Measurements from ENCODE around the gene GNGT2. TPM values are rescaled to one million over a fixed set of nuclear protein-coding genes. Genes with fewer than 3 reads are reported as not detected.

Gene GNGT2
- total RNA-seq (1 to 10 TPM; 1.6 to 1.8 TPM), polyA plus RNA-seq (1 to 10 TPM in 1 of 2 donors, under 1 TPM in 1; 1.00 to 4.0 TPM)
- long read RNA-seq, donor 1 = 0 reads
- long read RNA-seq, donor 2 = 0 reads

DNA sequence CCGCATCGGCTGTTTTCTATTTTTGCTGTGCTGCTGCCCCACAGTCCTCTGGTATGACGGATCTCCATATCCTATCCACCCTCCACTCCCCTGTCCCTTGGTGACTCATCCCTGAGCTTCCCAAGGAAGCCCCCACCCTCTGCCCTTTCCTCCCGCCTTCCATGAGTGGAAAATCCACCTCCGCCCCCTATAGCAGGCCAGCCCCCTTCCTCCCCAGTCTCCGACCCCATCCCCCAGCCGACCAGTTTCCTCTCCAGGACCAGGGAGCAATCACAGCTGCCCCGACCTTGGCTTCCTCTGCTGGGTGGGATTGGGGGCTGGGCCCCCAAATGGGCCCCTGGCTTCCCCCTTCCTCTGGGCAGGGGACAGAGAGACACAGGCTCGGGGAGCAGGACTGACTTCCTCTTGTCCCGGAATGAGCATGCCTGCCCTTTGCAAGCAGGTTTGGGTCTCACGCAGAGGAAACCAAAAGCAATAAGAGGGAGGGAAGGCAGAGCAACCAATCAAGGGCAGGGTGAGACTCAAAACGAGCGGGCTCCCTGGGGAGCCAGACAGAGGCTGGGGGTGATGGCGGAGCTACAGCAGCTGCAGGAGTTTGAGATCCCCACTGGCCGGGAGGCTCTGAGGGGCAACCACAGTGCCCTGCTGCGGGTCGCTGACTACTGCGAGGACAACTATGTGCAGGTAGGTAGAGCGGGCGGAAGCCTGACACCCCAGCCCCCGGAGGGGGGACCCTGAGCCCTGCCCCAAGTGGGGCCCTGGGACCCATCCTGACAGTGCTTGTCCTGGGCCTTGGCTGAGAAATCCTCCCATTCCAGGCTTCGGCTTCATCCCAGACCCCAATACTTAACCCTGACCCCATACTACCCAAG, at the start of gene GNGT2, which contains the start of gene ABI3:
TSS of gene GNGT2 (minus strand) at position 417 of the 872 bp plus-strand sequence. CDS start 3,152 bp downstream, outside the sequence.
TSS of gene ABI3 (plus strand) at position 550 of the 872 bp plus-strand sequence. CDS start at position 568, 18 bp downstream.
- Histone ChIP-seq H3K27ac (ENCODE audit: low read depth in 1 of 2, low read length in 2 of 2) (no peak within 1 kb of the TSS), H3K36me3 (ENCODE audit: control insufficient read depth in 1 of 2, insufficient read depth in 2 of 2, low read length in 1 of 2) (no peaks in the 10 kb centered on the region), H3K9me3 (ENCODE audit: control insufficient read depth, low read length) (no peaks in the 10 kb centered on the region), H3K27me3 (ENCODE audit: control insufficient read depth in 1 of 2, insufficient read depth in 2 of 2, low read length in 1 of 2) (no peaks in the 10 kb centered on the region), H3K4me1 (ENCODE audit: control insufficient read depth in 1 of 2, insufficient read depth in 2 of 2, low read length in 2 of 2) (no peaks in the 10 kb centered on the region), H3K4me3 (ENCODE audit: low read length in 2 of 2) (no peak within 1 kb of the TSS)
- intact Hi-C loops (cut with DNase I) = no loop called here
- WGBS, 2 donors = 23 to 31% methylated on average over 18 to 22 of the region's 22 CpGs
- ATAC-seq (ENCODE audit: low FRiP score) = peak; percentile 52
- DNase-seq = peak in 1 of 2 donors; percentile 61

DNA sequence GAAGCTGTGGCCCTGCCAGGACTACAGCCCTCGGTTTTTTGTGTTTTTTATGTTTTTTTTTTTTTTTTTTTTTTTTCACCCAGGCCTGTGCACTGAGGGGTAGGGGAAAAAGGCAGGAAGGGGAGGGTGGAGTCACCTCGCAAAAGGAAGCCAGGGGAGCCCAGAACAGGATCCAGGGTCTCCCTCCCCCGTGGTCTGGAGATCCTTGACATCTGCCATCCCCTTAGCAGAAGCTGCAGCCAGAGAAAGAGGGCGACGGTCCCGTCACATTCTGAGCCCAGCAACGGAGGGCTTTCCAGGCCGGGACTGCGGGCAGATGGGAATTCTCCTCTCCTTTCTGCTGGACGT, 49.3 kb upstream of the GNGT2 start:
- ATAC-seq (ENCODE audit: low FRiP score) = peak; percentile 19
- Histone ChIP-seq H3K27me3 (ENCODE audit: control insufficient read depth in 1 of 2, insufficient read depth in 2 of 2, low read length in 1 of 2) (no peaks in the 10 kb centered on the region), H3K27ac (ENCODE audit: low read depth in 1 of 2, low read length in 2 of 2) (peak overlapping the region in 1 of 2 donors; percentile 59), H3K9me3 (ENCODE audit: control insufficient read depth, low read length) (no peaks in the 10 kb centered on the region), H3K36me3 (ENCODE audit: control insufficient read depth in 1 of 2, insufficient read depth in 2 of 2, low read length in 1 of 2) (no peaks in the 10 kb centered on the region), H3K4me1 (ENCODE audit: control insufficient read depth in 1 of 2, insufficient read depth in 2 of 2, low read length in 2 of 2) (no peaks in the 10 kb centered on the region), H3K4me3 (ENCODE audit: low read length in 2 of 2) (peak overlapping the region; percentile 60 to 75)
- 7 to 8% methylated on average over 10 of the region's 10 CpGs for WGBS, 2 donors
- intact Hi-C loops (cut with DNase I) = no loop called here
- no peak for DNase-seq

GRCh38 chr17:49258394-49258793, 48.0 kb upstream of the GNGT2 start:
- ATAC-seq (ENCODE audit: low FRiP score) = no peak
- Histone ChIP-seq H3K36me3 (ENCODE audit: control insufficient read depth in 1 of 2, insufficient read depth in 2 of 2, low read length in 1 of 2) (no peaks in the 10 kb centered on the region), H3K9me3 (ENCODE audit: control insufficient read depth, low read length) (no peaks in the 10 kb centered on the region), H3K27ac (ENCODE audit: low read depth in 1 of 2, low read length in 2 of 2) (no peak overlapping the region), H3K4me1 (ENCODE audit: control insufficient read depth in 1 of 2, insufficient read depth in 2 of 2, low read length in 2 of 2) (no peaks in the 10 kb centered on the region), H3K27me3 (ENCODE audit: control insufficient read depth in 1 of 2, insufficient read depth in 2 of 2, low read length in 1 of 2) (no peaks in the 10 kb centered on the region), H3K4me3 (ENCODE audit: low read length in 2 of 2) (no peak overlapping the region)
- intact Hi-C loops (cut with DNase I) = no loop called here
- 86 to 95% methylated on average over 3 of the region's 3 CpGs for WGBS, 2 donors
- no peak for DNase-seq

- Histone ChIP-seq H3K4me1 (ENCODE audit: control insufficient read depth in 1 of 2, insufficient read depth in 2 of 2, low read length in 2 of 2) (no peaks in the 10 kb centered on the region), H3K36me3 (ENCODE audit: control insufficient read depth in 1 of 2, insufficient read depth in 2 of 2, low read length in 1 of 2) (no peaks in the 10 kb centered on the region), H3K27ac (ENCODE audit: low read depth in 1 of 2, low read length in 2 of 2) (no peak overlapping the region), H3K27me3 (ENCODE audit: control insufficient read depth in 1 of 2, insufficient read depth in 2 of 2, low read length in 1 of 2) (no peaks in the 10 kb centered on the region), H3K9me3 (ENCODE audit: control insufficient read depth, low read length) (no peaks in the 10 kb centered on the region), H3K4me3 (ENCODE audit: low read length in 2 of 2) (no peak overlapping the region)
- DNase-seq (no peak), ATAC-seq (ENCODE audit: low FRiP score) (no peak)
- 53 to 77% methylated on average over 5 of the region's 5 CpGs for WGBS, 2 donors
- intact Hi-C loops (cut with DNase I) = no loop called here
These were observed 44.8 kb upstream of the GNGT2 start for GRCh38 chr17:49255125-49255524.

DNA sequence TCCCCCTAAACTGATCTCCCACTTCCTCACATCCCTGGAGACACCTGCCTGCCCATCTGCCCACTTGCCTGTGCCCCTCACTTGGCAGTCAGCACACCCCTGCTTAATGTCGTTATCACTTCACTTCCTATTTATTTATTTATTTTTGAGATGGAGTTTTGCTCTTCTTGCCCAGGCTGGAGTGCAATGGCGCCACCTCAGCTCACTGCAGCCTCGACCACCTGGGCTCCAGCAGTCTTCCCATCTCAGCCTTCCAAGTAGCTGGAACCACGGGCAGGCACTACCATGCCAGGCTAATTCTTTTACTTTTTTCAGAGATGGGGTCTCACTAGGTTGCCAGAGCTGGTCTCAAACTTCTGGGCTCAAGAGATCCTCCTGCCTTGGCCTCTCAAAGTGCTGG, 43.7 kb upstream of the GNGT2 start:
- 52 to 53% methylated on average over 4 of the region's 4 CpGs for WGBS, 2 donors
- no peak for DNase-seq
- H3K4me1 ChIP-seq (ENCODE audit: control insufficient read depth in 1 of 2, insufficient read depth in 2 of 2, low read length in 2 of 2) = no peaks in the 10 kb centered on the region
- H3K27me3 ChIP-seq (ENCODE audit: control insufficient read depth in 1 of 2, insufficient read depth in 2 of 2, low read length in 1 of 2) = no peaks in the 10 kb centered on the region
- H3K9me3 ChIP-seq (ENCODE audit: control insufficient read depth, low read length) = no peaks in the 10 kb centered on the region
- intact Hi-C loops (cut with DNase I) = no loop called here
- no peak overlapping the region for H3K4me3 ChIP-seq (ENCODE audit: low read length in 2 of 2)
- no peaks in the 10 kb centered on the region for H3K36me3 ChIP-seq (ENCODE audit: control insufficient read depth in 1 of 2, insufficient read depth in 2 of 2, low read length in 1 of 2)
- no peak overlapping the region for H3K27ac ChIP-seq (ENCODE audit: low read depth in 1 of 2, low read length in 2 of 2)
- ATAC-seq (ENCODE audit: low FRiP score) = no peak

DNA sequence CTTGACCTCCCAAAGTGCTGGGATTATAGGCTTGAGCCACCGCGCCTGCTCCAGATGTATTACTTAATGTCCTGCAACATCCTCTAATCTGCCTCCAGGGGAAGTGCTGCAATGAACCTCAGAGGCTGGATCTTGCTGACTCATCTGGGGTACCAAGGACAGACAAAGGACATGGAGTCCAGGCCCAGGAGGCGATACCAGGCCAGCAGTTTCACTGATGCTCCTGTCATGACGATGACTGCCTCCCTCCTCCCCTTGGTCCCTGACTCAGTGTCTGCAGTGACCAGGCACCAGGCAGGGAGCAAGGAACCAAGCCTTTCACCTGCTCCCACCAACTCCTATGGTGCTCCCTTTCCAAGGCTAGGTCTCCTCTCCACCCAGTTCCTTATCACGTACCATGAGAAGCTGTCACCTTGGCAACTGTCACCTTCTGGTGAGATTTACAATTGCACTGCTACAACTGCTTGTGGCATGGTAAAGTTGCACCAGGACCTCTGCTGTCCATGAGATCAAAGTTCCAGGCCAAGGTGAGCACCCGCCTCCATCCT, 41.8 kb upstream of the GNGT2 start:
- intact Hi-C loops (cut with DNase I) = no loop called here
- DNase-seq (no peak), ATAC-seq (ENCODE audit: low FRiP score) (peak; percentile 48)
- Histone ChIP-seq H3K4me3 (ENCODE audit: low read length in 2 of 2) (no peak overlapping the region), H3K4me1 (ENCODE audit: control insufficient read depth in 1 of 2, insufficient read depth in 2 of 2, low read length in 2 of 2) (no peaks in the 10 kb centered on the region), H3K9me3 (ENCODE audit: control insufficient read depth, low read length) (no peaks in the 10 kb centered on the region), H3K36me3 (ENCODE audit: control insufficient read depth in 1 of 2, insufficient read depth in 2 of 2, low read length in 1 of 2) (no peaks in the 10 kb centered on the region), H3K27me3 (ENCODE audit: control insufficient read depth in 1 of 2, insufficient read depth in 2 of 2, low read length in 1 of 2) (no peaks in the 10 kb centered on the region), H3K27ac (ENCODE audit: low read depth in 1 of 2, low read length in 2 of 2) (no peak overlapping the region)
- 93% methylated on average over 6 of the region's 6 CpGs for WGBS, 2 donors

GRCh38 chr17:49249890-49250522, 39.6 kb upstream of the GNGT2 start:
- WGBS, 2 donors = 87 to 88% methylated on average over 12 of the region's 12 CpGs
- Histone ChIP-seq H3K4me3 (ENCODE audit: low read length in 2 of 2) (no peak overlapping the region), H3K4me1 (ENCODE audit: control insufficient read depth in 1 of 2, insufficient read depth in 2 of 2, low read length in 2 of 2) (no peaks in the 10 kb centered on the region), H3K36me3 (ENCODE audit: control insufficient read depth in 1 of 2, insufficient read depth in 2 of 2, low read length in 1 of 2) (no peaks in the 10 kb centered on the region), H3K27me3 (ENCODE audit: control insufficient read depth in 1 of 2, insufficient read depth in 2 of 2, low read length in 1 of 2) (no peaks in the 10 kb centered on the region), H3K9me3 (ENCODE audit: control insufficient read depth, low read length) (no peaks in the 10 kb centered on the region), H3K27ac (ENCODE audit: low read depth in 1 of 2, low read length in 2 of 2) (no peak overlapping the region)
- no peak for DNase-seq
- no peak for ATAC-seq (ENCODE audit: low FRiP score)
- intact Hi-C loops (cut with DNase I) = no loop called here

DNA sequence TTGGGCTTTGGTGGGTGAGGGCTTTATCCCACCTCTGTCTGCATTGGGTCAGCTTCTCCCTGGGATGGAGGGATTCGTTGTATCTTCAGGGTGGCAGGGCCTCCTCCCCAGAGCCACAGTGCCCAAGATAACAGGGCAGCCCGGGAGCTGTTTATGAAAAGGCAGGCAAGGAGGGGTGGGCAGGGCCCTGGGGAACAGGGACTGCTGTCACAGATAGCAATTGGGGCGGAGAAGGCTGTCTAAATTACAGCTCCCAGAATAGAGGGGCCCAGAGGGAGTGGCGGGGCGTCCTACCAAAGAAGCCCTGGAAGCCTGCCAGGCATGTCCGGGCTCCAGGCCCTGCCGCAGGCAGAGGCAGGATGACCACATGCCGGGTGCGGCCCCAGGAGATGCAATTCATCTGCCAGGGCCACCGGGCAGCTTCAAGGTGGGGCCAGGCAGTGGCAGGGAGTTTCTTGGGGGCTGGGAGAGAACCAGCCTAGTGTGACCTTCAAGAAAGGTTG, 39.0 kb upstream of the GNGT2 start:
- Histone ChIP-seq H3K27me3 (ENCODE audit: control insufficient read depth in 1 of 2, insufficient read depth in 2 of 2, low read length in 1 of 2) (no peaks in the 10 kb centered on the region), H3K36me3 (ENCODE audit: control insufficient read depth in 1 of 2, insufficient read depth in 2 of 2, low read length in 1 of 2) (no peaks in the 10 kb centered on the region), H3K4me3 (ENCODE audit: low read length in 2 of 2) (no peak overlapping the region), H3K27ac (ENCODE audit: low read depth in 1 of 2, low read length in 2 of 2) (no peak overlapping the region), H3K9me3 (ENCODE audit: control insufficient read depth, low read length) (no peaks in the 10 kb centered on the region), H3K4me1 (ENCODE audit: control insufficient read depth in 1 of 2, insufficient read depth in 2 of 2, low read length in 2 of 2) (no peaks in the 10 kb centered on the region)
- ATAC-seq (ENCODE audit: low FRiP score) (no peak), DNase-seq (peak; percentile 53 to 79)
- WGBS, 2 donors = 3 to 8% methylated on average over 10 of the region's 10 CpGs
- intact Hi-C loops (cut with DNase I) = no loop called here
